B cell (primary cell): ENCODE results near the gene ZNF385D.

Experiments used
- CTCF ChIP-seq: fragments of 200-600 bp; IDR thresholded peaks from one replicate; pipeline ENCODE4 v1.8.0; 2022; ENCODE audit warnings: antibody characterized with exemption, mild to moderate bottlenecking
- EZH2 ChIP-seq: IDR thresholded peaks from 2 replicates; pipeline ENCODE4 v1.6.1; 2012; ENCODE audit warnings: borderline replicate concordance, low read depth, mild to moderate bottlenecking, moderate library complexity, low read length; ENCODE audit not compliant: insufficient read depth, poor library complexity, severe bottlenecking

- TF ChIP-seq CTCF: no peak
- TF ChIP-seq EZH2: no peak
Measured at GRCh38 chr3:21407743-21408142, 343.3 kb downstream of the ZNF385D start.
